ENCODE measurements around the gene PPP4C.

PPP4C gene

GRCh38 chr16:30060346-30060745 is 15.4 kb upstream of the PPP4C start:
- DNase-seq = no peak

GRCh38 chr16:30060836-30061554 is 14.8 kb upstream of the PPP4C start:
- DNase-seq = no peak

- DNase-seq = no peak
Observed at GRCh38 chr16:30063278-30063892, 12.4 kb upstream of the PPP4C start.

GRCh38 chr16:30063893-30064728 is 11.7 kb upstream of the PPP4C start:
- DNase-seq = no peak

- DNase-seq = no peak
Observed at GRCh38 chr16:30064729-30065101, 11.1 kb upstream of the PPP4C start.

- DNase-seq = peak; percentile 90
Observed at GRCh38 chr16:30065102-30065942, 10.5 kb upstream of the PPP4C start, which contains the start of gene ALDOA. TSS of gene ALDOA (plus strand) at chr16:30065760. CDS start at chr16:30066898, 1,138 bp downstream.

- DNase-seq = no peak
Observed at GRCh38 chr16:30065943-30066760, 9.6 kb upstream of the PPP4C start.

- no peak for DNase-seq
Observed at GRCh38 chr16:30066761-30067583, 8.8 kb upstream of the PPP4C start.

- no peak for DNase-seq
Observed at GRCh38 chr16:30067584-30067916, 8.2 kb upstream of the PPP4C start.

- DNase-seq = no peak
Observed at GRCh38 chr16:30068333-30068732, 7.5 kb upstream of the PPP4C start.

- no peak for DNase-seq
Observed at GRCh38 chr16:30068750-30069610, 6.8 kb upstream of the PPP4C start.

- no peak for DNase-seq
Observed at GRCh38 chr16:30069611-30070462, 6.0 kb upstream of the PPP4C start.

- no peak for DNase-seq
Observed at GRCh38 chr16:30070490-30070889, 5.3 kb upstream of the PPP4C start.

GRCh38 chr16:30076276-30076791 is 540 bp downstream of the PPP4C start:
- no peak for DNase-seq

GRCh38 chr16:30077656-30078055 is 1.9 kb downstream of the PPP4C start:
- no peak for DNase-seq

GRCh38 chr16:30078744-30079143 is 3.0 kb downstream of the PPP4C start:
- DNase-seq = no peak

- DNase-seq = no peak
Observed at GRCh38 chr16:30079480-30079879, 3.7 kb downstream of the PPP4C start.

GRCh38 chr16:30082545-30083090 is 6.8 kb downstream of the PPP4C start:
- DNase-seq = no peak
